Choroid plexus epithelial cell (primary cell): ENCODE data around the gene S100A2.
"Not testable (repeated sequence)": the region's sequence is repeated elsewhere in the genome, so short reads cannot be mapped to it uniquely, and the experiment has no call there.

Experiments used
- DNase-seq: peaks from one replicate; pipeline ENCODE4 v3.0.0-alpha.2; 2010; ENCODE audit warnings: low read depth
- H3K4me3 ChIP-seq: 2 replicates; pipeline ENCODE4 v1.5.1; 2011; ENCODE audit warnings: low read depth, mild to moderate bottlenecking, control low read depth, low read length, moderate library complexity
- CTCF ChIP-seq: conservative IDR thresholded peaks from 2 replicates; pipeline ENCODE4 v1.5.1; 2011; ENCODE audit warnings: low read depth, mild to moderate bottlenecking, control low read depth, inconsistent platforms, low read length, moderate library complexity

Gene S100A2

GRCh38 chr1:153578936-153579335 is 13.3 kb upstream of the S100A2 start:
- no peak overlapping the region for H3K4me3 ChIP-seq
- no peak for TF ChIP-seq CTCF
- no peak for DNase-seq

GRCh38 chr1:153578490-153578889 is 12.8 kb upstream of the S100A2 start:
- H3K4me3 ChIP-seq: no peak overlapping the region
- no peak for DNase-seq
- TF ChIP-seq CTCF: no peak

GRCh38 chr1:153577624-153578051 is 12.0 kb upstream of the S100A2 start:
- H3K4me3 ChIP-seq: no peak overlapping the region
- DNase-seq: no peak
- no peak for TF ChIP-seq CTCF

GRCh38 chr1:153577138-153577537 is 11.5 kb upstream of the S100A2 start:
- H3K4me3 ChIP-seq: no peak overlapping the region
- no peak for DNase-seq
- no peak for TF ChIP-seq CTCF

- not testable (repeated sequence) for H3K4me3 ChIP-seq
These were observed 9.9 kb upstream of the S100A2 start for GRCh38 chr1:153575497-153575896.

GRCh38 chr1:153575081-153575491 is 9.4 kb upstream of the S100A2 start:
- not testable (repeated sequence) for H3K4me3 ChIP-seq, DNase-seq

More at GRCh38 chr1:153575497-153575896, 9.9 kb upstream of the S100A2 start:
- not testable (repeated sequence) for DNase-seq

- TF ChIP-seq CTCF: no peak
- DNase-seq: peak; percentile 53
- no peak overlapping the region for H3K4me3 ChIP-seq
These were observed 7.7 kb upstream of the S100A2 start for GRCh38 chr1:153573351-153573750.

- no peak overlapping the region for H3K4me3 ChIP-seq
- peak; percentile 96 for TF ChIP-seq CTCF
- DNase-seq: peak; percentile 85
These were observed 6.9 kb upstream of the S100A2 start for GRCh38 chr1:153572569-153573015.
